Prostate gland (tissue), 2 donors: Measurements from ENCODE around the gene FAM120AOS. TPM values are rescaled to one million over a fixed set of nuclear protein-coding genes. Genes with fewer than 3 reads are reported as not detected.

Experiments used
- DNase-seq: peaks from one replicate; pipeline ENCODE4 v3.0.0-alpha.2; 2019; ENCODE audit warnings: low spot score
- H3K27ac ChIP-seq, 2 donors: fragments of 200-600 bp; sonication (generic); 2 replicates each; pipeline ENCODE4 v1.5.1; 2017 to 2019
- H3K27me3 ChIP-seq: fragments of 200-600 bp; sonication (generic); replicated peaks from 2 replicates; pipeline ENCODE4 v1.5.1; 2019; ENCODE audit not compliant: insufficient read depth
- H3K36me3 ChIP-seq, 2 donors: fragments of 200-600 bp; sonication (generic); 1 replicate in 1 of 2; 2 replicates in 1 of 2; pipeline versions ENCODE4 v1.5.1 to v1.8.1; 2017 to 2019
- H3K4me1 ChIP-seq: fragments of 200-600 bp; sonication (generic); replicated peaks from 2 replicates; pipeline ENCODE4 v1.5.1; 2019
- H3K4me3 ChIP-seq, 2 donors: fragments of 200-600 bp; sonication (generic); 2 replicates each; pipeline ENCODE4 v1.5.1; 2017 to 2019
- H3K9me3 ChIP-seq: fragments of 200-600 bp; sonication (generic); 2 replicates; pipeline ENCODE4 v1.5.1; 2017
- CTCF ChIP-seq, 4 experiments: fragments of 200-600 bp in 2 of 4; fragments of 450-650 bp in 2 of 4; sonication (generic) in 2 of 4; IDR thresholded peaks; 1 replicate in 3 of 4; 2 replicates in 1 of 4; pipeline ENCODE4 v1.5.1; 2016 to 2019; ENCODE audit warnings: antibody characterized with exemption in 4 of 4, mild to moderate bottlenecking in 2 of 4, moderate library complexity in 2 of 4
- POLR2A ChIP-seq: fragments of 450-650 bp; IDR thresholded peaks from one replicate; pipeline ENCODE4 v1.6.1; 2016; ENCODE audit warnings: antibody characterized with exemption, mild to moderate bottlenecking
- POLR2AphosphoS5 ChIP-seq: sonication (generic); formaldehyde crosslinking; IDR thresholded peaks from one replicate; pipeline ENCODE4 v1.6.1; 2017; ENCODE audit warnings: antibody characterized with exemption
- WGBS: methylation state at CpG from one replicate; pipeline ENCODE4 v1.1.5; 2018; 5-methylcytosine and 5-hydroxymethylcytosine counted together
- intact Hi-C: fragments of 100-400 bp; cut with DNase I; formaldehyde crosslinking; loops from one replicate; pipeline ENCODE4 v1.14.2; 2022
- total RNA-seq, 2 donors: library from RNA; depleted of rRNA; stranded (reverse); fragments of >200 nt; gene quantifications; one replicate each; pipeline ENCODE4 v1.1.0, GENCODE V29; 2016

FAM120AOS gene
- total RNA-seq: 10 to 100 TPM; 60.7 to 83.8 TPM

- intact Hi-C loops: loop anchor here (2.0 to 10.0 kb wide), 2 partner anchors 114 to 318 kb away; partner anchors contain the start of gene NINJ1
- Histone ChIP-seq H3K36me3 (no peaks in the 10 kb centered on the region), H3K27ac (peak within 1 kb of the TSS; percentile 91 to 95), H3K4me1 (peaks cover 18% of the 10 kb centered on the region), H3K9me3 (no peaks in the 10 kb centered on the region), H3K27me3 (no peaks in the 10 kb centered on the region), H3K4me3 (peak within 1 kb of the TSS; percentile 79 to 84)
- peak; percentile 96 for DNase-seq
- 1% methylated on average over 34 of the region's 34 CpGs for WGBS
- TF ChIP-seq CTCF (IDR thresholded peaks at IDR 0.05) (no peak), POLR2AphosphoS5 (peak; percentile 94), POLR2A (peak; percentile 80)
Measured at GRCh38 chr9:93453047-93453914, at the start of gene FAM120AOS. Gene FAM120AOS (minus strand): TSS chr9:93453581. CDS start chr9:93452709, 872 bp downstream.

- peaks cover 0 to 4% of the 10 kb centered on the region in 2 donors for H3K36me3 ChIP-seq
- no peaks in the 10 kb centered on the region for H3K9me3 ChIP-seq
- no peaks in the 10 kb centered on the region for H3K4me1 ChIP-seq
- H3K27ac ChIP-seq: peak overlapping the region; percentile 12 to 28
- intact Hi-C loops: no loop called here
- no peak overlapping the region for H3K4me3 ChIP-seq
- H3K27me3 ChIP-seq: no peaks in the 10 kb centered on the region
- 37% methylated on average over 4 of the region's 4 CpGs for WGBS
- no peak for TF ChIP-seq POLR2AphosphoS5
- no peak for DNase-seq
Measured at GRCh38 chr9:93501406-93501805, 48.0 kb upstream of the FAM120AOS start.

- H3K36me3 ChIP-seq: peaks cover 0 to 4% of the 10 kb centered on the region in 2 donors
- H3K9me3 ChIP-seq: no peaks in the 10 kb centered on the region
- H3K27ac ChIP-seq: peak overlapping the region; percentile 12 to 28
- 90% methylated on average over 4 of the region's 4 CpGs for WGBS
- no peak overlapping the region for H3K4me3 ChIP-seq
- no peaks in the 10 kb centered on the region for H3K4me1 ChIP-seq
- intact Hi-C loops: no loop called here
- no peak for DNase-seq
- TF ChIP-seq POLR2A (no peak), POLR2AphosphoS5 (no peak), CTCF (IDR thresholded peaks at IDR 0.05) (no peak)
- no peaks in the 10 kb centered on the region for H3K27me3 ChIP-seq
Measured at GRCh38 chr9:93500571-93501298, 47.4 kb upstream of the FAM120AOS start.

- intact Hi-C loops: no loop called here
- Histone ChIP-seq H3K27me3 (no peaks in the 10 kb centered on the region), H3K4me1 (no peaks in the 10 kb centered on the region), H3K27ac (no peak overlapping the region), H3K4me3 (no peak overlapping the region), H3K36me3 (peaks cover 0 to 4% of the 10 kb centered on the region in 2 donors), H3K9me3 (no peaks in the 10 kb centered on the region)
- no peak for TF ChIP-seq CTCF (IDR thresholded peaks at IDR 0.05)
- no peak for TF ChIP-seq POLR2AphosphoS5
- no peak for TF ChIP-seq POLR2A
- WGBS: 75% methylated on average over 3 of the region's 3 CpGs
- DNase-seq: no peak
Measured at GRCh38 chr9:93496285-93496684, 42.9 kb upstream of the FAM120AOS start.

GRCh38 chr9:93493949-93494348 lies 40.6 kb upstream of the FAM120AOS start:
- peaks cover 0 to 4% of the 10 kb centered on the region in 2 donors for H3K36me3 ChIP-seq
- intact Hi-C loops: no loop called here
- H3K4me1 ChIP-seq: no peaks in the 10 kb centered on the region
- TF ChIP-seq CTCF (IDR thresholded peaks at IDR 0.05): no peak
- TF ChIP-seq POLR2A: no peak
- no peak for DNase-seq
- H3K27ac ChIP-seq: no peak overlapping the region
- no peak overlapping the region for H3K4me3 ChIP-seq
- no peaks in the 10 kb centered on the region for H3K9me3 ChIP-seq
- WGBS: 92% methylated on average over 12 of the region's 12 CpGs
- H3K27me3 ChIP-seq: no peaks in the 10 kb centered on the region
